ENCODE data around the gene CDH5.

The CDH5 gene

DNA sequence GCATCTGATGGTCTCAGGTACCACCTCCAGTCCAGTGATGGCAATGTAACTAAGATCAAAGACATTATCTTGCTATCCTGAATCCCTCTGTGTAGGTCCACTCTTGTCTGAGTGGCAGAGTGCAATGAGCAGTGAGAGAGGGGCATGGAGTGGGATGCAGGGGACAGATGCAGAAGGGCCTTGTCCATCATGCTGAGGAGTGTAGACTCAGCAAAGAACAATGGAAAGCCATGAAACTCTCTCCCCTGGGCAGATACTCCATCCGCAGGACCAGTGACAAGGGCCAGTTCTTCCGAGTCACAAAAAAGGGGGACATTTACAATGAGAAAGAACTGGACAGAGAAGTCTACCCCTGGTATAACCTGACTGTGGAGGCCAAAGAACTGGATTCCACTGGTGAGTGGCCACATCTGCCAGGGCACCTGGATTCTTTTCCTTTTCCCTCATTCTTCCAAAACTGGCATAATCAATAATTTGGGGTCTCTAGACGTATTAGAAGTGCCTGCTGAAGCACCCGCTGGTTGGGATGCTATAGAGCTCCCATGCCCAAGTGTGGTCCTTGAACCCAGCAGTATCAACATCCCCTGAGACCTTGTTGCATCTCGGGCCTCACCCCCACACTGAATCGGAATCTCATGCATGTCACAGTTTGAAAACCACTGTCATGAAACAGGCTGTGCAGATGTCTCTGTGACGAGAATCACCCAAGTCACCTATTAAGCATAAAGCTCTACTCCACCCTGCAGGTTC is 29.5 kb downstream of the CDH5 start:
- no peak for DNase-seq

DNA sequence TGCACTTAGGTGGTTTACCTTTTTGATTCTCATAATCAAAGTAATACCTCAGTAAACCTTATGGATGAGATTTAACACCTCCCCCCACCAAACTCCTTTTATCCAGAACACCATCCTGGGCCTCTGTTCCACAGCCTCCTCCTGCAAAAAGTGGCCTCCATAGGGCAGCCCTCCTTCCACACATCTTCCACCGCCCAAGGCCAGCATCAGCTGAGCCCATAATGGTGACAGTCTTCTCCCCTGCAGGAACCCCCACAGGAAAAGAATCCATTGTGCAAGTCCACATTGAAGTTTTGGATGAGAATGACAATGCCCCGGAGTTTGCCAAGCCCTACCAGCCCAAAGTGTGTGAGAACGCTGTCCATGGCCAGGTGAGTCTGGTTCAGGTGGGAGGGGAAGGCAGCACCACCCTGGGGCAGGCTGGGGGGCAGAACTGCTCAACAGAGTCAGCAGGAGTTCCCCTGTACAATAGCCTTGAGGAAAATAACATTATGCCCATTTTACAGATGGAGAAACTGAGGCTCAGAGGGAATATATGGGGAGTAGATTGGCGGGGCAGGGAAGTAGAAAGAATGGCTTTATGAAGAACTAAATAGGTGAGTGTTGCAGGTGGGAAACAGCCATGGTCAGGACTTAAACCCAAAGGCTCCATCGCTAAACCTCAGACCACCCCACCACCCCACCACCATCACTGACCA is 31.4 kb downstream of the CDH5 start:
- no peak for DNase-seq

DNA sequence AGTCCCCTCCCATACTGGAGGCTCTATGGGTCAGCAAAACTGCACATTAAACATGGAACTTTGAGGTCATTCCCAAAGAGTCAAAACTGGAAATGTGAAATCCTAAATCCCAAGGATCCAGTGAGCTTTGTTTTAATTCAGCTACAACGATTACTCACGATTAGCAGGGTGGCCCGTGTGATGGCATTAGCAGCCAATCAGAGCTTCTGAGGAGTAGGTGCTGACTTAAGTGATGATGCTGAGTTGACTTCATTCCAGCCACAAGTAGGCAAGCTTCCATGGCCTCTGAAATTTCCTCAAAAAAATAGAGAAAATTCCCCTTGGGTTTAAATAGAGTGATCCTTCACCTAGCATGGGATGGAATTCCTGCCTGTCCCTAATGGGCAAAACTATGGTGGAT is 32.5 kb downstream of the CDH5 start:
- no peak for DNase-seq

DNA sequence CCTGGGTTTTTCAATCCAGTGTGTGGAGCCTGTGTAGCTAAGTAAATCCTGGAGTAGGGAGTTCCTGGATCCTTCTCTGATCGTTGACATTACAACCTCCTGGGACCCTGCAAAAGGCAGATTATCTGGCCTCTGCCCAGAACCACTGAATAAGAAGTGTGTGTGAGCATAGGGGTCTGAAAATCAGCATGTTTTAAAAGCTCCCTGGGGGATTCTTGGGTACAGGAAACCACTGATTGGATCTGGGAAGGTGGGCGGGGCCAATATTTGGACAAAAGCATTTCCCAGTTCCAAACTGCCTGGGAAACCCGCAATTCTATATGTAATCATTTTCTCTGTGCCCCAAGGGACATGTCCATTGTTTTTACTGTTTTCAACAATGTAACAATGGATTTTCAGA is 33.4 kb downstream of the CDH5 start:
- no peak for DNase-seq

DNA sequence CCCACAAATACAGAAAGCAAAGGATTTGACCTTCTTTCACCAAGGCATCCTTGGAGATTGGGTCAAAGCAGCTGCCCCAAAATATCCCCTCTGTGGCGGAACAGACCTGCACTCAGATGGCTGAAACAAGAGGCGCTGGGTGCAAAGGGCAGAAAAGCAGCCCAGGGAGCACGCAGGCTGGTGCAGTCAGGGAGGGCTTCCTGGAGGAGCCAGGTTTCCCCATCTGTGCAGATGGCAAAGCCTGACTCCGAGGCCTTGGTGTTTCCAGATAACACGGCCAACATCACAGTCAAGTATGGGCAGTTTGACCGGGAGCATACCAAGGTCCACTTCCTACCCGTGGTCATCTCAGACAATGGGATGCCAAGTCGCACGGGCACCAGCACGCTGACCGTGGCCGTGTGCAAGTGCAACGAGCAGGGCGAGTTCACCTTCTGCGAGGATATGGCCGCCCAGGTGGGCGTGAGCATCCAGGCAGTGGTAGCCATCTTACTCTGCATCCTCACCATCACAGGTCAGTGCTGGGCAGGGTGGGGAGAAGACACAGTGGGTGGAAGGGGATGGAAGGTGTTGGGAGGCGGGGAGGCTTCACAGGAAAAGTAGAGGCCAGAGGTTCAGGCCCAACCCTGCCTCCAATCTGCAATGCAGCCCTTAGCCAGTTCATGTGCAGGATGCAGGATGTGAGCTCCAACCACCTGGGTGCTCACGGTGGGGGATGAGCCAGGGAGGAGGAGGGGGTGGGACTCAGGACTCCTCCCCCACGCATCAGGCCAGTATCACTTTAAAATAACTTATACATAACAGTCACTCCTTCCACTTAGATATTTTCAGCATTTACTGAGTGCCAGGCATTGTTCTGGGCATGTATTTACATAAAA is 34.3 kb downstream of the CDH5 start:
- no peak for DNase-seq

DNA sequence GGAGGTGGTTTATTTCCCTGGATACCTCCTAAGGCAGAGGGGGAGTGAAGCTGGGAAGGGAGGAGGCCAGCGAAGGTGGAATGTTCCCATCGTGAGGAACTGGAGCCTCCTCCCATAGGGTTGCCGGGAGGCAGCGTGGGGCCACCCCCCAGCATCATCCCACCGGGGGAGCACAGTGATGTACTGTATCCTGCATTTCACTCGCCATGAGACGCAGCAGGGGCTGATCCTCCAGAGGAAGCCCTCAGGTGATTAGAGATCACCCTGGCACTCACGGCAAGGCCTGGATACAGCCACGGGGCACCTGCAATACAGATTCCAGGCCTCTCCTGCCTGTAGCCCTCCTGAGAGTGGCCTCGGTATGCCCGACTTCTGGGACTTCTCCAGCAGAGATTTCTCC is 35.1 kb downstream of the CDH5 start:
- no peak for DNase-seq

DNA sequence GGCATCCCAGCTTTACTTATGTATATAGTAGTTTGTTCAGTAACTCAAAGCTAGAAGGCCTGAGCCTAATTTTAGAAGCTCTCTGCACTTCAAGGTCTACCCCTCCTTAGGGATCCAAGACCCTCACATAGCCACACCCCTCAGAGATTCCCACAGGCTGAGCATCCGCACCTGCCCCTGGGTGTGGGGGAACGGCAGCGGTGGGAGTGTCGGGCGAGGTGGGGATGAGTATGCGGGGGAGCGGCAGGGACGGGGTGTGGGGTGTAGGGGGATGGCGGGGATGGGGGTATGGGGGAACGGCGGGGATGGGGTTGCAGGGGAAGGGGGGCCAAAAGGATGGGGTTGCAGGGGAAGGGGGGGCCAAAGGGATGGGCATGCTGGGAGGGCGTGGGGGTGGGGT is 35.7 kb downstream of the CDH5 start:
- no peak for DNase-seq

DNA sequence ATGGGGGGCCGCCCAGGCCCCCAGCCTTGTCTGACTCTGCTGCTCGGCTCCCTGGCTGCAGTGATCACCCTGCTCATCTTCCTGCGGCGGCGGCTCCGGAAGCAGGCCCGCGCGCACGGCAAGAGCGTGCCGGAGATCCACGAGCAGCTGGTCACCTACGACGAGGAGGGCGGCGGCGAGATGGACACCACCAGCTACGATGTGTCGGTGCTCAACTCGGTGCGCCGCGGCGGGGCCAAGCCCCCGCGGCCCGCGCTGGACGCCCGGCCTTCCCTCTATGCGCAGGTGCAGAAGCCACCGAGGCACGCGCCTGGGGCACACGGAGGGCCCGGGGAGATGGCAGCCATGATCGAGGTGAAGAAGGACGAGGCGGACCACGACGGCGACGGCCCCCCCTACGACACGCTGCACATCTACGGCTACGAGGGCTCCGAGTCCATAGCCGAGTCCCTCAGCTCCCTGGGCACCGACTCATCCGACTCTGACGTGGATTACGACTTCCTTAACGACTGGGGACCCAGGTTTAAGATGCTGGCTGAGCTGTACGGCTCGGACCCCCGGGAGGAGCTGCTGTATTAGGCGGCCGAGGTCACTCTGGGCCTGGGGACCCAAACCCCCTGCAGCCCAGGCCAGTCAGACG is 36.2 kb downstream of the CDH5 start:
- DNase-seq: no peak

DNA sequence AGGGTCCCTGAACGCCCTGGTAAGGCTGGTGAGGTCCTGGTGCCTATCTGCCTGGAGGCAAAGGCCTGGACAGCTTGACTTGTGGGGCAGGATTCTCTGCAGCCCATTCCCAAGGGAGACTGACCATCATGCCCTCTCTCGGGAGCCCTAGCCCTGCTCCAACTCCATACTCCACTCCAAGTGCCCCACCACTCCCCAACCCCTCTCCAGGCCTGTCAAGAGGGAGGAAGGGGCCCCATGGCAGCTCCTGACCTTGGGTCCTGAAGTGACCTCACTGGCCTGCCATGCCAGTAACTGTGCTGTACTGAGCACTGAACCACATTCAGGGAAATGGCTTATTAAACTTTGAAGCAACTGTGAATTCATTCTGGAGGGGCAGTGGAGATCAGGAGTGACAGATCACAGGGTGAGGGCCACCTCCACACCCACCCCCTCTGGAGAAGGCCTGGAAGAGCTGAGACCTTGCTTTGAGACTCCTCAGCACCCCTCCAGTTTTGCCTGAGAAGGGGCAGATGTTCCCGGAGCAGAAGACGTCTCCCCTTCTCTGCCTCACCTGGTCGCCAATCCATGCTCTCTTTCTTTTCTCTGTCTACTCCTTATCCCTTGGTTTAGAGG is 37.1 kb downstream of the CDH5 start:
- DNase-seq: no peak

DNA sequence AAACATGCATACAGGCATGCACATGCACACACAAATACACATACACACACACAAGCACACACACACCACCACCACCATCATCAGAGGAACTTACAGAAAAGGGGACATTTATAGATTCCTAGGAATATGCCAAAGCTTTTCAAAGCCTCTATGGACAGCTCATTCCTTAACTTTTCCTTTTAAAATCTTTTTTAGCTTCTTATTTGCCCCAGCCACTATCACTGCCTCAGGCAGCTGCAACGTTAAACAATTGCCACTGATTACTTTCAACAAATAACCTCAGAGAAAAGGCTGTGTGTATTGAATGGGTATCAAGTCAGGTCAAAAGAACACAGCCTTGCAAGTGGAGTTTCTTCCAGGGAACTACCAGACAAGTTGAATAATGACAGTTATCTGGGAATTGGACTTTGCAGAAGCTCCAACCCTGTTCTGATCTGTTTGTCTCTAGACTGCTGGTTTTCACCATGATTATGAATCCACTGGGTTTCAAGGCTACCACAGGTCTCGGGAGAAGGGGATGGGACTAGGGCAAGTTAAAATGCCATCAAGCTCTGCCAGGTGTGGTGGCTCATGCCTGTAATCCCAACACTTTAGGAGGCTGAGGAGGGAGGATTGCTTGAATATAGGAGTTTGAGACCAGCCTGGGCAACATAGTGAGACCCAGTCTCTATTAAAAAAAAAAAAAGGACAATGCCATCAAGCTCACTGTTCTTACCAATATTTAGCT is 38.7 kb downstream of the CDH5 start:
- DNase-seq: no peak

DNA sequence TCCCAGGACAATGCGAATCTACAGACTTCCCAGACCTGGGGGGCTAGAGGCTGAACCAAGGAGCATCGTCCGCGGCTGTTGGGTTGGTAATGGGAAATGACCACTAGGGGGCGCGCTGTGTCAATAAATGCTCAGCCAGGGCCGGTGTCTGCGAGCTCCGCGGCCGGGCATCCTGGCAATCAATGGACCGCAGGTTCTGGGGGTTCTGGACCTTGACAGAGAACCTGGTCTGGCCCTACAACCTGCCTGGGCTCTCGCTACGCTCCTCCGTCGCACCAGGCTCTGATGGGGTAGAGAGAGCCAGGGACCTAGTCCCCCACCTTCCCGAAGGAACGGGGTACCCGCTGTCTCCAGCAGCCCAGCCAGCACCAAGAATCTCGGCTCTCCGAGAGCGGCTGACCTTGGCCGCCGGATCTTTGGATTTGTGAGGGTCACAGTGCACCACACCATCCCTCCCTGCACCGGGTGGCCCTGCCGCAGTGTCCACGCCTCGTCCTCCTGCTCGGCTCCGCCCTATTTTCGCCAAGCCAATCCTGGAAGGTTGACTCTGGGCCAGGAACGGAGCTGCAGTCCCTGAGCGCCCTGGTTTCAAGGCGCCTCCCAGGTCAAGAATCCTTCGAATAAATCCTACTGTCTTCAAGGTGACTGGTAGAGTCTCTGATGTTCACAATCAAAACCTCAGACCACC is 40.2 kb downstream of the CDH5 start:
- peak; percentile 94 for DNase-seq

DNA sequence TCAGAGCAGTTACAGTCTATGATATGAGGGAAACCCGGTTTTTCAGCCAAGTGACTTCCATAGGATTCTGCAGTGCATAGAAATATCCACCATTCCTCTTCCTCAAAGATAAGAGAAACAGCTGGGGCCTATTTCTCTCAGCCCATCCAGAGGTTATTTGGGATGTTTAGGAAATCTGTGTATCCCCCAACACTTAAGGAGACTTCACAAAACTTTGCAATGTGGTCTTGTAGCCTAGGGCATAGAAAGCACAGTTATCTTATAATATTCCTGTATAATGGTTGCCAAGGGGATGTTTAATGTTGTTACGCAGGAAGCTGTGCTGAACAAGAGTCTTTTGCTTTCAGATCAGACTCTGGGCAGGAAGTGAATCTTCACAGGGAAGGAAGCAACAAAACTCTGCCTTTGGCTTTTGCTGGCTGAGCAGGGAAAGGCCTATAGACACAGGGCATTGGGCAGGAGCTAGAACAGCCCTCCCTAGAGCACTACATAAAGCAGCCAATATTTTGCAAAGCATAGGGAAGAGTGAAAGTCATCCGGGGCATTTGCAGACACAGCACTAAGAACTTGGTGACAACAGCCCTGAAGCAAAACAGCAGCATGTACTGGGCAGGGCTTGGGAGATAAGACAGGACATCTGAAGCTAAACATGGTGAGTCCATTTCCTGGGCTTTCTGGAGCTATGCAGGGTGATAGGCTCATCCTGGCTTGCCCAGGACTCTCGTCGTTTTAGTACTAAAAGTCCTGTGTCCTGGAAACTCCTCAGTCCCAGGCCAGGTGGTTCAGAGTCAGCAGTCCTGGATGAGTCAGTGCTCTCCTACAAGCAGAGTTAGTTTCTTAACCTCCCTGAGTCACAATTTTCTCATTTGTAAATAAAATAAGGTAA is 41.9 kb downstream of the CDH5 start:
- no peak for DNase-seq

DNA sequence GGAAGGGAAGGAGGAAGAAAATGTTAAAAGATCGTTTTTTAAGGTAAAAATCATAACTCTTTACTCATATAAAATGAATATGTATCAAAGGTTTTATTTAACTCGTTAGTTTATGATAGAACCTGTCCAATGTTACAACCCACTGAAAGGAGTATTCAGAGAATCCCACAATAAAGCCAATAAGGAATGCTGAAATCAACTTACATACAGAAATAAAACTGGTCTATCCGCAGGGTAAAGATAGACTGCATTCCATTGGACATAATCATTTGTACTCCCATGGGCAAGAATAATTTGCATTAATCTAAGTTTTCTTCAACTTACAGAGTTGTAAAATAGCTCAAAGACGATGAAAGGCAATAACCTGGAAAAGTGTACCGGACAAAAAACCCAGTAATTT is 42.7 kb downstream of the CDH5 start:
- DNase-seq: no peak

DNA sequence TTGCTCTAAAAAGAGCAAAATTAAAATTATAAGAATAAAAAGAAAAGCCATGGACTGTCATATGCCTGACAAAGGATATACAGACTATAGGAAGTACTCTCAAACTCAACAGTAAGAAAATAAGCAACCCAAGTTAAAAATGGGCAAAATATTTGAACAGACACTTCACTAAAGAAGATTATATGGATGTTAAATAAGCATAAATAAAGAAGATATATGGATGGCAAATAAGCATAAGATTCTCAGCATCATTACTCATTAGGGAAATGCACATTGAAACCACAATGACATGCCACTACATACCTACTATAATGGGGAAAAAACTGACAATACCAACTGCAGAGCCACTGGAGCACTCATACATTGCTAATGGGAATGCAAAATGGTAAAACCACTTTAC is 45.7 kb downstream of the CDH5 start:
- no peak for DNase-seq

DNA sequence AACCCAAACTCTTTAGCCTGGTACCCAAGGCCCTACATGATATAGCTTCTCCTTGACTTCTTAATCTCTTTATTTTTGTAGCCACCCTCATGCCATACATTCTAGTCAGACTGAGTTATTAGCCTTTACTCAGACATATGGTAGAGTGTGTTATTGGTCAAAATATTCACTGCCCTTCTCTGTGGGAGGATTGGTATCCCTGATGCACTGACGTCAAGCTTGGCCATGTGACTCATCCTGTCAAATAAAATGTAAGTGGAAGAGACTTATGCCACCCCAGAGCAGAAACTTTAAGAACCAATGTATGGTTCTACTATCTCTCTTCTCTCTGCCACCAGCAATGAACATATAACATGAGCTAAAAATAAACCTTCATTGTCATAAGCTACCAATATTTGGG is 48.4 kb downstream of the CDH5 start:
- DNase-seq: no peak

DNA sequence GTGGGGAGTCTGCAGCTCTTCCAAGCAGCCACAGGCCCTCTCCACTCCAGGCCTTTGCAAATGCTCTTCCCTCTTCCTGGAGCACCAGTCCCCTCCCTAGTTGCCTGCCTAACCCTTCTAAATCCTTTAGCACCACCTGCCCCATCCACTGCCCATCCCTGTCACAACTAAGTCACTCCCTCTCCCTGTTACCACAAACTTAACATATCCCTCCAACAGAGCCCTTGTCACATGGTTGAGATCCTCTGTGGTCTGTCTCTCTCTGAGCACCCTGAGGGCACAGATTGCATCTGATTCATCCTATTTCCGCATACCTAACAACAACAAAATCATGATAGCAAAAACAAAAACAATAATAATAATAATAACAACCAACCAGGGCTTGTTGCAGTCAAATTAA is 49.6 kb downstream of the CDH5 start:
- no peak for DNase-seq

DNA sequence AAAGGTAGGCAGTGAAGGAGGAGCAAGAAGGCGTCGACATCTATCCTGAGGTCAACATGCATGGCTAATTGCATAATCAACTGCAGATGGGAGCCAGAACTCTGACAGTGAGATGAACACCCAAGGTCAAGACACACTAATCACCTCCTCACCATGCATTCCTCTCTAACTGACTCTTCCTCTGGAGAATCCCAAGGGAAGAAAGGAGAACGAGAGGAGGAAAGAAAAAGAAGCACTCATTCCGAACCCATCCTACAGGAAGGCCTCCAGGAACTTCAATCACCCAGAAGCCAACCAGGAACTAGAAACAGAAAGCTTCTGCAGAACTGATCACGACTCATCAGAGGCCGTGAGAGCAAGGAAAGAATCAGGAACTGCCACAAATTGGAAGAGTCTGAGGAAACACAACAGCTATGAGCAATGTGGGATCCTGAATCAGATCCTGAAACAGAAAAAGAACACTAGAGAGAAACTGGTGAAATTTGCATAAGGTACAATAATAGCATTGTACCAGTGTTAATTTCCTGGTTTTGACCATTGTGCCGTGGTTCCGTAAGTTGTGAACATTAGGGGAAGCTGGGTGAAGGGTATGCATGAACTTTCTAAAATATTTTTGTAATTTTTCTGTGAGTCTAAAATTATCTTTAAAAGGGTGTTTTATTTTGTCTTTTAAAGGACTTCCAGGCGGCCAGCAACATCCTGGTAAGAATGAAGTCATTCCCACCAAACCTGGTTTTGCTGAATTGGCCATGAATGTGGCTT is 50.6 kb downstream of the CDH5 start:
- no peak for DNase-seq

DNA sequence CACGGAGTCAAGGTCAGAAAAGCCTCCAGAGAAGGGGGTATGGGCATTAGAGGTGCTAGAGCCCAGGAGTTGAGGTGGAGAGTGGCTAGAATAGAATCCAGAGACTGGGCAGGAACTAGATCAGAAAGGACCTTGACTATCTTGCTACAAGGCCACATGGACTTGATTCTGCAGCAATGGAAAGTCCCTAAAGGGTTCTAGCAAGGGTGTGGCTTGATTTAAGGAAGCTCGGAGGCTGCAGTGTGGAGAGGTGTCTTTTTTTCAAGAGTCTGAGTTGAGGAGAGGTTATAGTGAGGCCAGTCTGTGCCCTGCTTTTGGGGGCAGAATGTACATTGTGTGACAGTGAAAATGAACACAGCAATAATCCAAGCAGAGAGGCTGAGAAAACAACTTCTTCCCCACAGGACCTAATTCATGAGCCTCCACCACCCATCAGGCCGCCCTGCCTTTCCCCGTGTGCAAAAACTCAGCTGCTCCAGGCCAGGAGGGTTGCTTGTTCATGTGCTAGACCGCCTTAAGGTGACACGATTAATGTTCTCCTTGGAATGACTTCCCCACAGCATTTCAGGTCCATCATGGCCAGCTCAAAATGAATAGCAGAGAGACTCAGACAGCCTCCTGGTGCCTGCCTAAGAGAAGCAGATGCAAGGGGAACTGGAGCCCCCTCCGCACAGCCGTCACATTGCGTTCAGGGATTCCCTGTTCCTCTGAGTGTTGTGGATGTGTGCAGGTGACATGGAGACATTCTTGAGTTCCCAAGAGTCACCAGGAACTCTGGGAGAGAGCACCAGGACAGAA is 51.9 kb downstream of the CDH5 start:
- no peak for DNase-seq

DNA sequence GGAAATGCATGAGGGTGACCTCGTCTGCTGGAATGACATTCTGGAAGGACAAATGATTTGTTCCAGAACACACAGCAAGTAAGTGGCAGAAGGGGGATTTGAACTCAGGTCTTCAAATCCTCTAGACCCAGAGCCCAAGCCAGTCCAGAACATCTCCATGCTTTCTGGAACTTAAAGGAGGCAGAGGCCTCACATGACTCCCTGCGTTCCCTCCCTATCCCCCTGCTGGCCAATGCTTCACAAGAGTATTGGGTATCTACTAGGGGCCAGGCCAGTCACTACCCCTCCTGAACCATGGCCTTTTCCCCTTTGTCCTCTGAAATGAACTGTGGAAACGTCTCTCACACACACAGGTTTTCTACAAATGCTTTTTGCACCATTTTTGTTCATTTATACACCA is 53.0 kb downstream of the CDH5 start:
- DNase-seq: no peak

Measured in activated effector memory CD4-positive, alpha-beta T cell treated with anti-CD3 and anti-CD28 coated beads, Interleukin-2, amount 50 U/mL, for 16 hours (primary cell).